Nucleus accumbens (tissue), 56 donors: ENCODE measurements around the gene POLE2.
"Not testable (repeated sequence)": the region's sequence is repeated elsewhere in the genome, so short reads cannot be mapped to it uniquely, and the experiment has no call there.

Experiments used
- DNase-seq, 56 donors: peaks; one replicate each; lab custom pipeline; 2025; lab: John Stamatoyannopoulos, UW

POLE2 gene

DNA sequence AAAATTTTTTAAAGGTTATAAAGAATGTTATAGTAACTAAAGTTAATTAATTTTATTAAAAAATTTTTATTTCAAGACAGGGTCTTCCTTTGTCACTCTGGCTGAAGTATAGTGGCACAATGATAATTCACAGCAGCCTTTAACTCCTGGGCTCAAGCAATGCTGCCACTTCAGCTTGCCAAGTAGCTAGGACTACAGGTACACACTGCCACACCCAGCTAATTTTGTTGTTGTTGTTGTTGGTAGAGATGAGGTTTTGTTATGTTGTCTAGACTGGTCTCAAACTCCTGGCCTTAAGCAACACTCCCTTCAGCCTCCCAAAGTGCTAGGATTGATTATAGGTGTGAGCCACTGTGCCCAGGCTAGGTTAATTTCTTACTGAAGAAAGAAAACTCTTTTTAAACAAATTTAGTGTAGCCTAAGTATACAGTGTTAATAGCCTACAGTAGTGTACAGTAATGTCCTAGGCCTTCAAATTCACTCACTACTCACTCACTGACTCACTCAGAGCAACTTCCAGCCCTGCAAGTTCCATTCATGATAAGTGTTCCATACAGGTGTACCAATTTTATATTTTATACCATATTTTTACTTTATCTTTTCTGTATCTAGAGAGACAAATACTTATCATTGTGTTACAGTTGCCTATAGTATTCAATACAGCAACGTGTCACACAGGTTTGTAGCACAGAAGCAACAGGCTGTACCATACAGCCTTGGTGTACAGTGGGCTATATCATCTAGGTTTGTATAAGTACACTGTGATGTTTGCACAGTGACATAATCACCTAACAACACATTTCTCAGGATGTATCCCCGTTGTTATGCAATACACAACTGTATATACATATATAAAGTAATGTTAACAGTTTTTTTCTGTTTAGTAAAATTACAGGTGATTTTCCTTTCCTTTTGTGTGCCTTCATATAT lies 28.2 kb downstream of the POLE2 start:
- no peak for DNase-seq

- DNase-seq, result not testable (repeated sequence)
Observed at GRCh38 chr14:49657500-49657899, 30.5 kb downstream of the POLE2 start.

DNA sequence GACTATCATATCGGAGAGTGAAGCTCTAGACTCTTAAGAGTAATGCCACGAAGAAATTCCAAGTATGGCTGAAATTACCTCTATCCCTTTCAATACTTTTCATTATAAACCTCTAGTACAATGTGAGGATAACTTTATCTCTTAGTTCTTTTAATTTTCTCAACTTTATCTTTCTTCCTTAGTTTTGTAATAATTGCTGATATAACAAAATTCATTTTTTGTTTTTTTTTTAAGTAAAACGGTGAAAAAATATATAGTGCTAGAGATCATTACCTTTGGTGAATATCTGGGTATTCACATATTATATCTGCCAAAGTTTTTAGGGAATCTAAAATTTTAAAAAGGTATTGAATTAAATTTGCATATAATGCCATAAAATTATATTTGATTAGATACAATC lies 33.5 kb downstream of the POLE2 start:
- DNase-seq, result no peak

DNA sequence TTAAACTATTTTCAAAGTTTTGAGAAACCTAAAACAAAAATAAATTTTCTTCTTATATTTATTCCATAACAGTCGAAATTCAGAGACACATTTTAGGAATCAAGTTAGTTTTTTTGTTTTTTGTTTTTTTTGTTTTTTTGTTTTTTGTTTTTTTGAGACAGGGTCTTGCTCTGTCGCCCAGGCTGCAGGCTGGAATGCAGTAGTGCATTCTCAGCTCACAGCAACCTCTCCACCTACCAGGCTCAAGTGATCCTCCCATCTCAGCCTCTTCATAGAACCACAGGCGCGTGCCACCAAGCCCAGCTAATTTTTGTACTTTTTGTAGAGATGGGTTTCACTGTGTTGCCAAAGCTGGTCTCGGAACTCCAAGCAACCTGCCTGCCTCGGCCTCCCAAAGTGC lies 34.5 kb downstream of the POLE2 start:
- no peak for DNase-seq

DNA sequence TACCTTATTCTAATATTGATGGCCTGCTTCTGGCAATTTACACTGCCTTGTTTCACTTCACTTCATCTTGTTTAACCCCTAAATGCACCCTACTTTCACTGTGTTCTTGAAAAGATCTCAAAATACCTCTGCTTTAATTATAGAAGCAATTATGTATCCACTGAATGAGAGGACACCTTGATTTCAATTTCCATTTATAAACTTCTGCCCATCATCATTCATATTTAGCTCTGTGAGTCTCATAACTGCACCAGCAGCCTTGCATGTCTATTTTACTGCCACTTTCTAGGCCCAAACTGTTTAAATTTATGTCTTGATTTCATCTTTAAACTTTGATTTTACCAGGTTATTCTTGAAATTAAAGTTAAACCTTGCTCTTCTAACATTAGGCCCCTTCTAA lies 45.9 kb downstream of the POLE2 start:
- DNase-seq, result no peak

GRCh38 chr14:49641697-49642129 lies 46.3 kb downstream of the POLE2 start:
- peak in 1 of 56 donors; percentile 3 for DNase-seq

DNA sequence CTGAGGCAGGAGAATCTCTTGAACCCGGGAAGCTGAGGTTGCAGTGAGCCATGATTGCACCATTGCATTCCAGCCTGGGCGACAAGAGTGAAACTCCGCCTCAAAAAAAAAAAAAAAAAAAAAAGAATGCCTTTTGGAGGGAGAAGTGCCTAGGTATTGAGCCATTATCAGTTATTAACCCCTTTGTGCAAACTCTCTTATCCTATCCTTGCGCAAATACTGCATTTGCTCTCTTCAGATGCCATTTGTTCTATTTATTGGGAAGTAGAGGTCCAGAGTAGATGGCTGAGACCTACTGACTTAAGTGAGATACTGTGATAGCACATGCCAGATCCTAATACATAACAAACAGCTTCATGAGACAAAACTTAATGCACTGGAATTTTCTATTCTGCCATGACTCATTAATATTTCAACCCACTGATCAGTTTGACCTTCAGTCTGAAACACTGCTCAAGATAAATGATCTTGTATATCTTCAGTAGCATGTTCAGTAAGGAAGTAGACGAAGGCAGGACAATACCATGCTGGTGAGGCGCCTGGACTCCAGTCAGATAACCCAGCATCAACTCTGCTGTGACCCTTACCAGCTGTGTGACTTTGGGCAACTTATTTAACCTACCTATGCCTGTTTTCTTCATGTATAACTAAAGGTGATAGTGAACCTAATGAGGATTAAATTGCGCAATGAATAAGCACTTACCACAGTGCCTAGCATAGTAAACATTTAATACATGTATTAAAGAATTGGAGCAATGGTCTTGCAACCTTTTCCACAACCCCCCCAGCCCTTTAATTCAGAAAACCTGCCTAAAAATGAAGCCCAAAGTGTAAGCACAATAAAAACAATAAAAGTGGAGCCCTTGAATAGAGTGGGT lies 47.2 kb downstream of the POLE2 start:
- no peak for DNase-seq

- no peak for DNase-seq
Observed at GRCh38 chr14:49637534-49638078, 50.4 kb downstream of the POLE2 start.

GRCh38 chr14:49636866-49637265 lies 51.1 kb downstream of the POLE2 start:
- DNase-seq, result no peak

- peak in 48 of 56 donors; percentile 25 to 76 (median 54) for DNase-seq
Observed at GRCh38 chr14:49634547-49635334, 53.3 kb downstream of the POLE2 start, which contains the start of gene DNAAF2. Gene DNAAF2 (minus strand): TSS chr14:49635244. CDS start chr14:49635149, 95 bp downstream.

DNA sequence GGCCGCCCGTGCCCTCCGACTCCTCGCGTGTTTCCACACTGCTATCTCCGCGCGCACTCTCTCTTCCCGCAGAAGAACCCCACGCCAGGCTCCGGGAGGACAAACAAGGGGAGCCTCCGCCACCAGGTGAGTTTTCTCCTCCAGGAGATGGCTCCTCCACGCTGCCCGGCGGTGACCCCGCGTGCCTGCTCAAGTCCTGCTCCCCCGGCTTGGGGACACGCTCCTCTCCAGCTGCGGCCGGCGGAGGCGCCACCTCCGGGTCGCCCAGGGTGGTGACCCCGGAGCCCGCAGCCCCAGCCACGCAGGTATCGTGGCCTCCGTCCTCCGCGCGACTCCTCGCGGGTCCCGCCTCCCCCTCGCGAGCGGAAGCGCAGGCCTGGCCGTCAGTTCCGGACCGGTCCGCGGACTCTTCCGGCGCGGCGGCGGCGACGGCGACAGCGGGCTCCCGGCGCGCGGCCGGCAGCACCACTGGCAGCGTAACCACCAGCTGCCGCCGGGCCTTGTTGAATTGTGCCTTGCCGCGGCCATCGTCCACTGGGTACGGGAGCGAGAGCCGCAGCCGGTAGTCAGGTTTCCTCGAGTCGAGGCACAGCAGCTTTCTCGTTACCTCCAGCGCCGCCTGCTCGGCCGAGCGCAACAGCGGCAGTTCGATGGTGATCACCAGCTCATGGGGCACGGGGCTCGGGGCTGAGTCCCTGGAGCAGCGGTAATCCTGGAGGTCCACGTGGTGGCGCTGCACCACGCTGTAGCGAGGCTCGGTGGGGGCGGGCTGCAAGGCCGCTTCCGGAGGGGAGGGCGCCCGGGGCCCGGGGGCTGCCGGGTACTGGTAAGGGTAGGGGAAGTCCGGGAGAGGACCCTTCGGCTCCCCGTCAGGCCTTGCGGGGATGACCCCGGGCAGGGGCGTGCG lies 54.1 kb downstream of the POLE2 start:
- DNase-seq, result peak; percentile 39 to 95 (median 90)

DNA sequence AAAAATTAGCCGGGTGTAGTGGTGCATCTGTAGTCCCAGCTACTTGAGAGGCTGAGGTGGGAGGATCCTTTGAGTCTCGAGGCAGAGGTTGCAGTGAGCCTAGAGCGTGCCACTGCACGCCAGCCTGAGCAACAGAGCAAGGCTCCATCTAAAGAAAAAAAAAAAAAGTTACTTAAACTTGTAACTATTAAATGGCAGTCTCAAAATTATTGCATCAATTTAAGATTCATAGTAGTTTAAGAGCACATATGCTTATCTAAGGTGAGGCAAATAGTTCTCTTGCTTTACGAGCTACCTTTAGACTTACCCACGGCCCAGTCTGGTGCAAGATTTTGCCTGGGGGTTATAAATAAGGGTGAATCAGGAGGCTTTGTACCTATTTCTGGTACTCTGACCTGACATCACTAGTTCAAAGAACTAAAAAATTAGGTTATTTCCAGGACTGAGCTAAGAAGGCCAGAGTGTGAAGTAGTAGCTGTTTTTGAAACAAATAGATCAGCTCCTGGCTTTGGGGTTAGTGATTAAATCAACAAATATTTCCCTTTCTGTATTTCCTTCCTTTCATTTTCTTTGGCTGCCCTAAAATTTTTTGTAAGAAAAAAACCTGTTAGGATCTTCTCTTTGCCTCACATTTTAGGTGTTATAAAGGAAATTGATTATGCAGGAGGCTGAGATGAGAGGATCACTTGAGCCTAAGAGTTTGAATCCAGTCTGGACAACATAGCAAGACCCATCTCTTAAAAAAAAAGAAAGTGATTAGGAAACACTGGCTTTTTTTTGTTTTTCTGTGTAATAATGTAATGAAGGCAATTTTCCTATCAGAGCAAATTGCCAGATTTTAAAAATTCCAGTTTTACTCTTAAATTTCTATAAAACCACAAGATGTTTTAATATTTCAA lies 63.8 kb downstream of the POLE2 start:
- no peak for DNase-seq

DNA sequence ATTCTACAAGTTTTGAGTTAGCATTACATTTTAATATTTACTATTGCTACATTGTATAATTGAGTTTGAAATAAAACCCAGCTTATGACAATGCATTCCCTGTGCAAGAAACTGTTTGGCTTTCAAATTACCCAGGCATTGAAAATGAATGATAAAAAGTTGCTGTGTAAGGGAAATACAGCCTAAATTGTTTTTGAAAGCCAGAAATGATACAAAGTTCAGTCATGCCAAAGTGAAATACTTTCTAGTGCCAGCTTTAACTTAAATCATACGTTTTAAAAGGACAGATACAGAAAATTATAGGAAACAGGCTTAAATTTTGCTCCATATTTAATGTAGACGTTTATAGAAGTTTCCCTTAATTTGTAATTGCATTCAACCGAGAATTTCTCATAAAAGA lies 64.6 kb downstream of the POLE2 start:
- DNase-seq, result no peak

DNA sequence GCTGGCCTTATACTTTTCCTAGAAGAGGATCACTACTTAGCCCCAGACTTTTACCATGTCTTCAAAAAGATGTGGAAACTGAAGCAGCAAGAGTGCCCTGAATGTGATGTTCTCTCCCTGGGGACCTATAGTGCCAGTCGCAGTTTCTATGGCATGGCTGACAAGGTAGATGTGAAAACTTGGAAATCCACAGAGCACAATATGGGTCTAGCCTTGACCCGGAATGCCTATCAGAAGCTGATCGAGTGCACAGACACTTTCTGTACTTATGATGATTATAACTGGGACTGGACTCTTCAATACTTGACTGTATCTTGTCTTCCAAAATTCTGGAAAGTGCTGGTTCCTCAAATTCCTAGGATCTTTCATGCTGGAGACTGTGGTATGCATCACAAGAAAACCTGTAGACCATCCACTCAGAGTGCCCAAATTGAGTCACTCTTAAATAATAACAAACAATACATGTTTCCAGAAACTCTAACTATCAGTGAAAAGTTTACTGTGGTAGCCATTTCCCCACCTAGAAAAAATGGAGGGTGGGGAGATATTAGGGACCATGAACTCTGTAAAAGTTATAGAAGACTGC lies 65.9 kb downstream of the POLE2 start:
- DNase-seq, result no peak

DNA sequence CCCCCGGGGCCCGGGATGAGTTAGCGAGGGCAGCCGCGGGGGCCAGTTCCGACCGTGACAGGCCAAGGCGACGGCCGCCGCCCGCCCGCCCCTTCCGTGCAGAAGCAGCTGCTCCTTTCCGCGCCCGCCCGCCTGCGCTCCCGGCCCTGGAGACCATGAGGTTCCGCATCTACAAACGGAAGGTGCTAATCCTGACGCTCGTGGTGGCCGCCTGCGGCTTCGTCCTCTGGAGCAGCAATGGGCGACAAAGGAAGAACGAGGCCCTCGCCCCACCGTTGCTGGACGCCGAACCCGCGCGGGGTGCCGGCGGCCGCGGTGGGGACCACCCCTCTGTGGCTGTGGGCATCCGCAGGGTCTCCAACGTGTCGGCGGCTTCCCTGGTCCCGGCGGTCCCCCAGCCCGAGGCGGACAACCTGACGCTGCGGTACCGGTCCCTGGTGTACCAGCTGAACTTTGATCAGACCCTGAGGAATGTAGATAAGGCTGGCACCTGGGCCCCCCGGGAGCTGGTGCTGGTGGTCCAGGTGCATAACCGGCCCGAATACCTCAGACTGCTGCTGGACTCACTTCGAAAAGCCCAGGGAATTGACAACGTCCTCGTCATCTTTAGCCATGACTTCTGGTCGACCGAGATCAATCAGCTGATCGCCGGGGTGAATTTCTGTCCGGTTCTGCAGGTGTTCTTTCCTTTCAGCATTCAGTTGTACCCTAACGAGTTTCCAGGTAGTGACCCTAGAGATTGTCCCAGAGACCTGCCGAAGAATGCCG lies 66.7 kb downstream of the POLE2 start:
- peak in 37 of 56 donors; percentile 3 to 84 (median 57) for DNase-seq

GRCh38 chr14:49620182-49621113 lies 67.6 kb downstream of the POLE2 start, which contains the start of the genes MGAT2 and RPL36AL:
Gene MGAT2 (plus strand): TSS chr14:49620799. CDS start chr14:49621269, 470 bp downstream.
Gene RPL36AL (minus strand): TSS chr14:49620626. CDS start chr14:49619104, 1,522 bp downstream.
- peak; percentile 61 to 98 (median 96) for DNase-seq
